SK-N-MC (cell line): Measurements from ENCODE around the gene FAM161A.

Experiments used
- EZH2 ChIP-seq: fragments of 200-600 bp; sonication (generic); IDR thresholded peaks from one replicate; pipeline ENCODE4 v1.6.1; 2017; ENCODE audit warnings: antibody characterized with exemption
- POLR2AphosphoS5 ChIP-seq: IDR thresholded peaks from 2 replicates; pipeline ENCODE4 v1.6.1; 2012; ENCODE audit warnings: mild to moderate bottlenecking, low read depth, low read length, borderline replicate concordance

DNA sequence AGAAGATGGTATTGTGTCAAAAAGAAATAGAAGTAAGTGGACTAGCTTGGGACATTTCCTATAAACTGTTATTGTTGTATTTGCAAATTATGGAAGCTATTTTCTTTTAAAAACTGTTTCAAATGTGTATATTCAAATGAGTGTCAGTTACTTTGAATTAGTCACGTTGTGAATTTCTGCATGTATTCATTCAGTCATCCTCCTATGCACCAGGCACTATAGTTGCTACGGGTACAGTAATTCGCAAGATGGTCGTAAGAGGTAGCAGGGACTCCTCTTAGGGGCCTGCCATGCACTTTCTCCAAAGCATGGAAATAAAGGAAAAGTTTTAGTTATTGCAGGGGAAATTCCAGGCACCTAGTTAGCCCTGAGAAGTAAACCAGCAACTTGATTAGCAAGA lies 51.3 kb downstream of the FAM161A start:
- no peak for TF ChIP-seq EZH2
- no peak for TF ChIP-seq POLR2AphosphoS5
